Breast epithelium (tissue), 4 donors: ENCODE measurements around the gene GRIP2. TPM values are rescaled to one million over a fixed set of nuclear protein-coding genes. Genes with fewer than 3 reads are reported as not detected.

Source experiments
- DNase-seq, 2 donors: peaks; one replicate each; pipeline ENCODE4 v3.0.0-alpha.2; 2019; ENCODE audit warnings: low spot score in 2 of 2
- H3K27ac ChIP-seq, 2 donors: fragments of 200-600 bp; sonication (generic) in 1 of 2; one replicate each; pipeline ENCODE4 v1.5.1; 2016 to 2019; ENCODE audit warnings: mild to moderate bottlenecking in 1 of 2
- H3K27me3 ChIP-seq, 2 donors: fragments of 200-600 bp; sonication (generic) in 1 of 2; one replicate each; pipeline versions ENCODE4 v1.5.1 to v1.6.0; 2017 to 2019; ENCODE audit warnings: control low read depth in 1 of 2, mild to moderate bottlenecking in 1 of 2
- H3K36me3 ChIP-seq: fragments of 200-600 bp; one replicate; pipeline ENCODE4 v1.5.1; 2019
- H3K4me1 ChIP-seq, 2 donors: fragments of 200-600 bp; sonication (generic); one replicate each; pipeline ENCODE4 v1.5.1; 2016 to 2019; ENCODE audit warnings: control low read depth in 1 of 2
- H3K4me3 ChIP-seq, 3 donors: fragments of 200-600 bp; sonication (generic); 1 replicate in 2 of 3; 2 replicates in 1 of 3; pipeline ENCODE4 v1.5.1; 2016 to 2019; ENCODE audit warnings: mild to moderate bottlenecking in 3 of 3, moderate library complexity in 2 of 3
- H3K9me3 ChIP-seq, 2 donors: fragments of 200-600 bp; sonication (generic) in 1 of 2; one replicate each; pipeline ENCODE4 v1.5.1; 2016 to 2019; ENCODE audit warnings: control low read depth in 1 of 2
- POLR2A ChIP-seq: fragments of 450-650 bp; IDR thresholded peaks from one replicate; pipeline ENCODE4 v1.6.1; 2016; ENCODE audit warnings: antibody characterized with exemption, mild to moderate bottlenecking, moderate library complexity
- POLR2AphosphoS5 ChIP-seq, 3 donors: sonication (generic); formaldehyde crosslinking; IDR thresholded peaks; one replicate each; pipeline ENCODE4 v1.6.1; 2017; ENCODE audit warnings: antibody characterized with exemption in 3 of 3
- intact Hi-C: fragments of 100-400 bp; cut with DNase I; formaldehyde crosslinking; loops from one replicate; pipeline ENCODE4 v1.15.1; 2023; ENCODE audit warnings: low total_unique reads
- total RNA-seq, 3 donors: library from RNA; depleted of rRNA; stranded (reverse); fragments of >200 nt; gene quantifications; one replicate each; pipeline ENCODE4 v1.1.0, GENCODE V29; 2016
- TF ChIP-seq, protein P1 (sequence below), 3 donors: fragments of 450-650 bp; IDR thresholded peaks; one replicate each; pipeline ENCODE4 v1.5.1; 2016 to 2017; ENCODE audit warnings: antibody characterized with exemption in 3 of 3, mild to moderate bottlenecking in 3 of 3, moderate library complexity in 3 of 3

GRIP2 gene
- total RNA-seq, 3 donors from 2014 or later: 0.16 to 0.88 (median 0.33) TPM

DNA sequence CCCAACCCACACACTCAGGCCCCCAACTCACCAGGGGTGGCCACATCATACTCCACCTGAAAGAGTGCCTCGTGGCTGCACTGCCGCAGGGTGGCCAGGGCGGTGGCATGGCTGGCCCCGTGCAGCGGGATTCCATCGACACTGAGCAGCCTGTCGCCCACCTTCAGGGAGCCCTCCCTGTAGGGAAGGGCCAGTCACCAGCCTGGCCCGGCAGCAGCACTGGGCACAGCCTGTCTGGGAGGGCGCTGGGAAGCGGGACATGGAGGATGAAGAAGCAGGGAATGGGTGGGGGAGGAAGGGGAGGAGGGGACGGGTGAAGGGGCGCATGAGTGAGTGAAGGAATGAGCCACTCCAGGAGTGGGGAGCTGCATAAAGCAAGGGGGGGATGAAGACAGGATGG lies 18.5 kb downstream of the GRIP2 start:
- intact Hi-C loops: no loop called here
- Histone ChIP-seq H3K4me1 (no peaks in the 10 kb centered on the region), H3K4me3 (no peak overlapping the region), H3K36me3 (no peaks in the 10 kb centered on the region), H3K27ac (no peak overlapping the region), H3K9me3 (no peaks in the 10 kb centered on the region), H3K27me3 (no peaks in the 10 kb centered on the region)
- TF ChIP-seq, protein P1, sequence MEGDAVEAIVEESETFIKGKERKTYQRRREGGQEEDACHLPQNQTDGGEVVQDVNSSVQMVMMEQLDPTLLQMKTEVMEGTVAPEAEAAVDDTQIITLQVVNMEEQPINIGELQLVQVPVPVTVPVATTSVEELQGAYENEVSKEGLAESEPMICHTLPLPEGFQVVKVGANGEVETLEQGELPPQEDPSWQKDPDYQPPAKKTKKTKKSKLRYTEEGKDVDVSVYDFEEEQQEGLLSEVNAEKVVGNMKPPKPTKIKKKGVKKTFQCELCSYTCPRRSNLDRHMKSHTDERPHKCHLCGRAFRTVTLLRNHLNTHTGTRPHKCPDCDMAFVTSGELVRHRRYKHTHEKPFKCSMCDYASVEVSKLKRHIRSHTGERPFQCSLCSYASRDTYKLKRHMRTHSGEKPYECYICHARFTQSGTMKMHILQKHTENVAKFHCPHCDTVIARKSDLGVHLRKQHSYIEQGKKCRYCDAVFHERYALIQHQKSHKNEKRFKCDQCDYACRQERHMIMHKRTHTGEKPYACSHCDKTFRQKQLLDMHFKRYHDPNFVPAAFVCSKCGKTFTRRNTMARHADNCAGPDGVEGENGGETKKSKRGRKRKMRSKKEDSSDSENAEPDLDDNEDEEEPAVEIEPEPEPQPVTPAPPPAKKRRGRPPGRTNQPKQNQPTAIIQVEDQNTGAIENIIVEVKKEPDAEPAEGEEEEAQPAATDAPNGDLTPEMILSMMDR (IDR thresholded peaks at IDR 0.05): no peak
- TF ChIP-seq POLR2AphosphoS5 (IDR thresholded peaks at IDR 0.05) (no peak), POLR2A (no peak)
- peak in 1 of 2 donors; percentile 45 for DNase-seq

DNA sequence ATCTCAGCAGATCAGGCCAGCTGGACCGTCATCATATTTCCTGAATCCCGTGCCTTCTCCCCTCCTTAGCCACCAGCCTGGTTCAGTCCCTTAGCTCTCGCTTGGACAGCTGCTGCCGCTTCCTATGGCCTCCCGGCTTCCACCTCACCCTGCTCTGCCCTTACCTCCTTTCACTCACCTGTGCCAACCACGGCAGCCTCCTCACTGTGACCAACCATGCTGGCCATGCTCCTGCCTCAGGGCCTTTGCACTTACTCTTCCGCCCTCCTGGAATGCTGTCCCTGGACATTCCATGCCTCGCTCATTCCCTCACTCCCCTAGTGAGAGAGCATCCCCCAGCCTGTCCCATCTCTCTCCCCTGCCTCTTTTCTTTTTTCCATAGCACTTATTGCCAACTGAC lies 19.2 kb downstream of the GRIP2 start:
- DNase-seq: peak in 1 of 2 donors; percentile 7
- Histone ChIP-seq H3K27ac (no peak overlapping the region), H3K36me3 (no peaks in the 10 kb centered on the region), H3K4me3 (no peak overlapping the region), H3K27me3 (no peaks in the 10 kb centered on the region), H3K9me3 (no peaks in the 10 kb centered on the region), H3K4me1 (no peaks in the 10 kb centered on the region)
- intact Hi-C loops: no loop called here
- TF ChIP-seq, protein P1 (IDR thresholded peaks at IDR 0.05): no peak
- TF ChIP-seq POLR2A (no peak), POLR2AphosphoS5 (IDR thresholded peaks at IDR 0.05) (no peak)

DNA sequence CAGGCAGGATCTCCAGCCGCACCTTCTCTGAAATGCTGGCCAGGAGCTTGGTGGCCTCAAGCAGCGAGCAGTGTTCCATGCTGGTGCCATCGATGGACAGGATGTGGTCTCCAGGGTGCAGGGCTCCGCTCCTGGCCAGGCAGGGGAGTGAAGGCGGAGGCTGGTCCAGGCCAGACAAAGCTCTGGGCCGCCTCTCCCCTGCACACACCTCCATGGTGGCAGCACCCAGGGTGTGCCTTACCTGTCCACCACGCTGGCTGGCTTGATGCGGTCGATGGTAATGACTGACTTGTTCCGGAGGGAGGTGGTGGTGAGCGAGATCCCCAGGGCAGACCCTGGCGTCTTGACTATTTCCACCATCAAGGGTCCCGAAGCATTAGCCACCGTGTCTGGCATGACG lies 20.0 kb downstream of the GRIP2 start:
- no peaks in the 10 kb centered on the region for H3K9me3 ChIP-seq
- TF ChIP-seq POLR2A: no peak
- TF ChIP-seq, protein P1 (IDR thresholded peaks at IDR 0.05): no peak
- TF ChIP-seq POLR2AphosphoS5 (IDR thresholded peaks at IDR 0.05): no peak
- no peak overlapping the region for H3K4me3 ChIP-seq
- H3K36me3 ChIP-seq: no peaks in the 10 kb centered on the region
- DNase-seq: peak in 1 of 2 donors; percentile 37
- intact Hi-C loops: no loop called here
- no peaks in the 10 kb centered on the region for H3K4me1 ChIP-seq
- no peak overlapping the region for H3K27ac ChIP-seq
- no peaks in the 10 kb centered on the region for H3K27me3 ChIP-seq

DNA sequence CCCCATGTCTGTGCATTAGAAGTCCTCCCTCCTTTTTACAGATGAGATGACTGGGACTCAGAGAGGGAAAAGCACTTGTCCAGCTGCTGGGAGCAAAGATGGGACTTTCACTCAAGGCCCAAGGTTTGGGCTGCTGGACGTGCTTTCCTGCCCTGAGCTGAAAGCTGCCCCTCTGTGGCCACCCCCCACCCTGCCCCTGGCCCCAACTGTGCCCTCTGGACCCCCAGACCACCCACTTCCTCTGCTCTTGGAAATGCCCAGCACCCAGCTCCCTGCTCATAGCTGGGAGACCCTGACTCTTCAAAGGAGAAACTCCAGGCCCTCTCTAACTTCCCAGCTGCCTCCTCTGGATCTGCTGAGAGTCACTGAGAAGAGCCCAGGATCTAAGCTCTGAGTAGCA lies 20.7 kb downstream of the GRIP2 start:
- intact Hi-C loops: no loop called here
- Histone ChIP-seq H3K36me3 (no peaks in the 10 kb centered on the region), H3K27me3 (no peaks in the 10 kb centered on the region), H3K9me3 (no peaks in the 10 kb centered on the region), H3K27ac (no peak overlapping the region), H3K4me1 (no peaks in the 10 kb centered on the region), H3K4me3 (no peak overlapping the region)
- TF ChIP-seq POLR2AphosphoS5 (IDR thresholded peaks at IDR 0.05) (no peak), POLR2A (no peak)
- TF ChIP-seq, protein P1 (IDR thresholded peaks at IDR 0.05): no peak
- DNase-seq: peak in 1 of 2 donors; percentile 27

GRCh38 chr3:14518893-14519292 lies 21.2 kb downstream of the GRIP2 start:
- H3K4me3 ChIP-seq: no peak overlapping the region
- intact Hi-C loops: no loop called here
- no peaks in the 10 kb centered on the region for H3K27me3 ChIP-seq
- no peak overlapping the region for H3K27ac ChIP-seq
- H3K4me1 ChIP-seq: no peaks in the 10 kb centered on the region
- DNase-seq: peak in 1 of 2 donors; percentile 9
- no peak for TF ChIP-seq POLR2A
- no peak for TF ChIP-seq POLR2AphosphoS5 (IDR thresholded peaks at IDR 0.05)
- TF ChIP-seq, protein P1 (IDR thresholded peaks at IDR 0.05): no peak
- H3K36me3 ChIP-seq: no peaks in the 10 kb centered on the region
- no peaks in the 10 kb centered on the region for H3K9me3 ChIP-seq
